ENCODE data around the gene CPNE5.

DNA sequence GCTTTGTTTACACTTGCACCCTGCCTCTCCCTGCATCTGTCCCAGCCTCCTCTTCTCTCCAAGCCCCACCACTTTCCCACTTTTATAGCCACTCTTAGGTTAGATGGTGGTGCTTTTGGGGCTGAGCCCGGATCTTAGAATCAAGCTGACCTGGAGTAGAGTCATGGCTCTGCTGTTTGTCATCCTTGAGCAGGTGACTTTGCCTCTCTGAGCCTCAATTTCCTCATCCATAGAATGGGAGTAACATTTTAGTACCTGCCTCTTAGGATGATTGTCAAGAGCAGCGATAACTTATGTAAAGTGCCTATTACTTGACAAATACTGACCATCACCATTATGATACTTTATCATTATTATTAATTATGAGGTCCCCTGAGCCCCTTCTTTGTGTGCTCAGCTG is 48.2 kb downstream of the CPNE5 start:
- TF ChIP-seq CTCF (IDR thresholded peaks at IDR 0.05; ENCODE audit: insufficient read depth, low read length) (no peak), REST (IDR thresholded peaks at IDR 0.05; ENCODE audit: insufficient replicate concordance, low read depth) (no peak), POLR2AphosphoS5 (IDR thresholded peaks at IDR 0.05; ENCODE audit: low read depth) (no peak), GABPA (IDR thresholded peaks at IDR 0.05; ENCODE audit: low read depth) (no peak)
